H9 (cell line): Measurements from ENCODE around the gene NUP43. TPM values are rescaled to one million over a fixed set of nuclear protein-coding genes. Genes with fewer than 3 reads are reported as not detected.

Experiments
- DNase-seq: peaks from one replicate; pipeline ENCODE4 v3.0.0-alpha.2; 2017
- H2AFZ ChIP-seq: one replicate; pipeline ENCODE4 v1.6.1; 2013; ENCODE audit warnings: mild to moderate bottlenecking, low read length, control low read depth, moderate library complexity
- H2AK5ac ChIP-seq: 2 replicates; pipeline ENCODE4 v1.6.1; 2013; ENCODE audit warnings: low read length, control low read depth, mixed read lengths; ENCODE audit not compliant: insufficient read length
- H2BK120ac ChIP-seq: one replicate; pipeline ENCODE4 v1.6.1; 2013; ENCODE audit warnings: low read depth, mild to moderate bottlenecking, low read length, control low read depth, inconsistent platforms; ENCODE audit not compliant: poor library complexity, severe bottlenecking
- H2BK12ac ChIP-seq: 2 replicates; pipeline ENCODE4 v1.6.1; 2013; ENCODE audit warnings: low read length, control low read depth, mixed read lengths, low read depth; ENCODE audit not compliant: insufficient read length
- H2BK15ac ChIP-seq: 2 replicates; pipeline ENCODE4 v1.6.1; 2013; ENCODE audit warnings: low read depth, low read length, control low read depth
- H2BK20ac ChIP-seq: one replicate; pipeline ENCODE4 v1.6.1; 2013; ENCODE audit warnings: low read depth, mild to moderate bottlenecking, low read length, control low read depth, inconsistent platforms; ENCODE audit not compliant: poor library complexity, severe bottlenecking
- H2BK5ac ChIP-seq: 2 replicates; pipeline ENCODE4 v1.6.1; 2013; ENCODE audit warnings: low read length, control low read depth, mixed read lengths; ENCODE audit not compliant: insufficient read length
- H3K14ac ChIP-seq: 2 replicates; pipeline ENCODE4 v1.6.1; 2013; ENCODE audit warnings: low read length, control low read depth; ENCODE audit not compliant: insufficient read depth
- H3K18ac ChIP-seq: 2 replicates; pipeline ENCODE4 v1.6.1; 2013; ENCODE audit warnings: low read depth, mild to moderate bottlenecking, mixed read lengths, low read length, control low read depth; ENCODE audit not compliant: insufficient read length
- H3K23ac ChIP-seq: 2 replicates; pipeline ENCODE4 v1.6.1; 2013; ENCODE audit warnings: low read length, control low read depth, mixed read lengths, low read depth; ENCODE audit not compliant: insufficient read length
- H3K23me2 ChIP-seq: 2 replicates; pipeline ENCODE4 v1.6.1; 2013; ENCODE audit warnings: low read depth, mild to moderate bottlenecking, mixed read lengths, low read length, control low read depth; ENCODE audit not compliant: insufficient read length, poor library complexity, severe bottlenecking
- H3K27ac ChIP-seq: 2 replicates; pipeline ENCODE4 v1.5.1; 2013; ENCODE audit warnings: low read length, control low read depth, mixed read lengths, low read depth; ENCODE audit not compliant: insufficient read length
- H3K27me3 ChIP-seq: 2 replicates; pipeline ENCODE4 v1.6.1; 2013; ENCODE audit warnings: low read length, control low read depth, inconsistent platforms; ENCODE audit not compliant: insufficient read depth
- H3K4ac ChIP-seq: 2 replicates; pipeline ENCODE4 v1.6.1; 2013; ENCODE audit warnings: low read depth, mild to moderate bottlenecking, control low read depth, inconsistent platforms, low read length, moderate library complexity
- H3K4me1 ChIP-seq: 2 replicates; pipeline ENCODE4 v1.6.1; 2013; ENCODE audit warnings: low read length, control low read depth, inconsistent platforms; ENCODE audit not compliant: insufficient read depth
- H3K4me2 ChIP-seq: 2 replicates; pipeline ENCODE4 v1.6.1; 2013; ENCODE audit warnings: low read length, control low read depth, mixed read lengths; ENCODE audit not compliant: insufficient read length, insufficient read depth
- H3K56ac ChIP-seq: 2 replicates; pipeline ENCODE4 v1.6.1; 2013; ENCODE audit warnings: low read depth, mild to moderate bottlenecking, mixed read lengths, low read length, control low read depth; ENCODE audit not compliant: insufficient read length
- H3K79me1 ChIP-seq: 2 replicates; pipeline ENCODE4 v1.6.1; 2013; ENCODE audit warnings: low read depth, mild to moderate bottlenecking, moderate library complexity, low read length, control low read depth, inconsistent platforms; ENCODE audit not compliant: insufficient read depth, poor library complexity, severe bottlenecking
- H3K79me2 ChIP-seq: 2 replicates; pipeline ENCODE4 v1.6.1; 2013; ENCODE audit warnings: low read length, control low read depth, inconsistent platforms; ENCODE audit not compliant: insufficient read depth
- H3K9ac ChIP-seq: 2 replicates; pipeline ENCODE4 v1.6.1; 2013; ENCODE audit warnings: low read length, control low read depth, mixed read lengths; ENCODE audit not compliant: insufficient read length; ENCODE audit errors: extremely low read depth
- H3K9me3 ChIP-seq: one replicate; pipeline ENCODE4 v1.6.1; 2013; ENCODE audit warnings: low read depth, low read length, inconsistent platforms; ENCODE audit not compliant: control insufficient read depth
- H3T11ph ChIP-seq: one replicate; pipeline ENCODE4 v1.6.1; 2013; ENCODE audit warnings: mild to moderate bottlenecking, low read length, control low read depth, inconsistent platforms
- H4K20me1 ChIP-seq: one replicate; pipeline ENCODE4 v1.6.1; 2013; ENCODE audit not compliant: control insufficient read depth, insufficient read length, insufficient read depth
- H4K5ac ChIP-seq: 2 replicates; pipeline ENCODE4 v1.6.1; 2013; ENCODE audit warnings: low read depth, mild to moderate bottlenecking, mixed read lengths, low read length, control low read depth; ENCODE audit not compliant: insufficient read length
- H4K8ac ChIP-seq: replicated peaks from 2 replicates; pipeline ENCODE4 v1.6.1; 2013; ENCODE audit warnings: low read length, control low read depth, mixed read lengths, low read depth; ENCODE audit not compliant: insufficient read length
- H4K91ac ChIP-seq: 2 replicates; pipeline ENCODE4 v1.6.1; 2013; ENCODE audit warnings: low read depth, mild to moderate bottlenecking, moderate library complexity, mixed read lengths, low read length, control low read depth; ENCODE audit not compliant: insufficient read length
- H3K27ac Mint-ChIP-seq, 3 experiments: 2 replicates in 2 of 3; 3 replicates in 1 of 3; pipeline ENCODE4 v1.8.0; 2020 to 2021; ENCODE audit warnings: mixed read lengths in 3 of 3, mild to moderate bottlenecking in 1 of 3, moderate library complexity in 1 of 3
- H3K27me3 Mint-ChIP-seq: 2 replicates; pipeline ENCODE4 v1.8.0; 2021; ENCODE audit warnings: low read depth, mild to moderate bottlenecking, moderate library complexity, mixed read lengths
- H3K36me3 Mint-ChIP-seq, 3 experiments: 2 replicates in 2 of 3; 3 replicates in 1 of 3; pipeline ENCODE4 v1.8.0; 2020 to 2021; ENCODE audit warnings: low read depth in 3 of 3, mixed read lengths in 3 of 3; ENCODE audit not compliant: insufficient read depth in 1 of 3
- H3K4me1 Mint-ChIP-seq, 2 experiments: 2 replicates each; pipeline ENCODE4 v1.8.0; 2020; ENCODE audit warnings: mixed read lengths in 2 of 2
- H3K4me3 Mint-ChIP-seq, 2 experiments: 2 replicates in 1 of 2; 3 replicates in 1 of 2; pipeline ENCODE4 v1.8.0; 2020 to 2021; ENCODE audit warnings: mild to moderate bottlenecking in 2 of 2, mixed read lengths in 2 of 2, moderate library complexity in 1 of 2
- H3K9me3 Mint-ChIP-seq, 2 experiments: 2 replicates in 1 of 2; 3 replicates in 1 of 2; pipeline ENCODE4 v1.8.0; 2020; ENCODE audit warnings: mild to moderate bottlenecking in 2 of 2, mixed read lengths in 2 of 2, moderate library complexity in 1 of 2
- WGBS: extraction: QIAGEN DNeasy Blood & Tissue Kit; methylation state at CpG from one replicate; pipeline ENCODE4 v1.1.7; 2013; ENCODE audit warnings: missing lambda C conversion rate, low lambda C conversion rate, mixed read lengths; ENCODE audit not compliant: insufficient read length; ENCODE audit errors: extremely low coverage; 5-methylcytosine and 5-hydroxymethylcytosine counted together
- total RNA-seq: library from RNA; stranded (reverse); gene quantifications from 2 replicates; pipeline ENCODE4 v1.2.1, GENCODE V29; 2021
- TF ChIP-seq, protein P1 (sequence below): fragments of 200-600 bp; sonication (generic); conservative IDR thresholded peaks from 3 replicates; pipeline ENCODE4 v1.8.0; 2021; ENCODE audit warnings: antibody characterized with exemption, mild to moderate bottlenecking

NUP43 gene
- total RNA-seq, 1 experiment from 2014 or later: 92.1 TPM

DNA sequence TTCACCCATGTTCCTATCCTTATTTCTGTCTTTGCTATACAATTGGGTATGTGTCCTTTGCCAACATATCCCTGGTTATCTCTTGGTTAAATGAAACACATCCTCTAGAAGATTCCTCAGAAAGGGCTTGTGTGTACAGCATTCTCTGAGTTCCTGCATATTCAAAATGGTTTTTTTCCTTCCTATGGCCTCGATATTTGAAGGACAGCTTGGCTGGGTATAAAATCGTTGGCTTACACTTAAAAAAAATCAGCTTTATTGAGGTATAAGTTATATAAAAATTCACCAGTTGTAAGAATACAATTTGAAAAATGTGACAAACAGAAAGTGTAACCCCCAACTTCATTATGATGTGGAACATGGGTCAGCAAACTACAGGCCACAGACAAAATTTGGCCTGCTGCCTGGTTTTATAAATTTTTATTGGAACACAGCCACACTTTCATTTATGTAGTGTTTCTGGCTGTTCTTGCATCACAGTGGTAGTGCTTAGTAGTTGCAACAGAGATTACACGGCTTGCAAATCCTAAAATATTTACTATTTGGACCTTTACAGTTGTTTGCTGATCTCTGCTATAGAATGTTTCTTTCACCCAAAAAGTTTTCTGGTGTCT, 19.9 kb upstream of the NUP43 start:
- Mint-ChIP-seq H3K4me3 (no peak overlapping the region), H3K36me3 (peaks cover 17 to 36% (median 28%) of the 10 kb centered on the region in 3 experiments), H3K9me3 (peaks cover 4 to 7% of the 10 kb centered on the region in 2 experiments; a peak in 4 of 5 replicates), H3K27me3 (no peaks in the 10 kb centered on the region), H3K27ac (no peak overlapping the region), H3K4me1 (no peaks in the 10 kb centered on the region)
- Histone ChIP-seq H3K4ac (no peak overlapping the region), H3K27ac (no peak overlapping the region), H3K79me1 (no peaks in the 10 kb centered on the region), H2BK15ac (no peak overlapping the region), H3K14ac (no peak overlapping the region), H4K5ac (no peak overlapping the region), H4K20me1 (no peaks in the 10 kb centered on the region), H3K18ac (no peak overlapping the region), H3K27me3 (no peaks in the 10 kb centered on the region), H2AK5ac (no peak overlapping the region), H3K4me2 (no peak overlapping the region), H2BK12ac (no peak overlapping the region), H2BK20ac (no peak overlapping the region), H3K4me1 (no peaks in the 10 kb centered on the region), H2AFZ (no peak overlapping the region), H4K91ac (no peak overlapping the region), H2BK120ac (no peak overlapping the region), H4K8ac (no peak overlapping the region), H3K23ac (no peak overlapping the region), H3T11ph (no peak overlapping the region), H3K79me2 (peaks cover 2% of the 10 kb centered on the region; the same call in 1 of the 2 replicates), H3K9ac (no peak overlapping the region), H3K9me3 (no peaks in the 10 kb centered on the region), H3K56ac (no peak overlapping the region), H3K23me2 (no peaks in the 10 kb centered on the region), H2BK5ac (no peak overlapping the region)
- TF ChIP-seq, protein P1, sequence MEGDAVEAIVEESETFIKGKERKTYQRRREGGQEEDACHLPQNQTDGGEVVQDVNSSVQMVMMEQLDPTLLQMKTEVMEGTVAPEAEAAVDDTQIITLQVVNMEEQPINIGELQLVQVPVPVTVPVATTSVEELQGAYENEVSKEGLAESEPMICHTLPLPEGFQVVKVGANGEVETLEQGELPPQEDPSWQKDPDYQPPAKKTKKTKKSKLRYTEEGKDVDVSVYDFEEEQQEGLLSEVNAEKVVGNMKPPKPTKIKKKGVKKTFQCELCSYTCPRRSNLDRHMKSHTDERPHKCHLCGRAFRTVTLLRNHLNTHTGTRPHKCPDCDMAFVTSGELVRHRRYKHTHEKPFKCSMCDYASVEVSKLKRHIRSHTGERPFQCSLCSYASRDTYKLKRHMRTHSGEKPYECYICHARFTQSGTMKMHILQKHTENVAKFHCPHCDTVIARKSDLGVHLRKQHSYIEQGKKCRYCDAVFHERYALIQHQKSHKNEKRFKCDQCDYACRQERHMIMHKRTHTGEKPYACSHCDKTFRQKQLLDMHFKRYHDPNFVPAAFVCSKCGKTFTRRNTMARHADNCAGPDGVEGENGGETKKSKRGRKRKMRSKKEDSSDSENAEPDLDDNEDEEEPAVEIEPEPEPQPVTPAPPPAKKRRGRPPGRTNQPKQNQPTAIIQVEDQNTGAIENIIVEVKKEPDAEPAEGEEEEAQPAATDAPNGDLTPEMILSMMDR: no peak
- DNase-seq: no peak
- WGBS: no CpG with 5 or more reads among the region's 3 CpGs
